H1 (cell line): ENCODE data around the gene MAML3.

Experiments used
- CTCF ChIP-seq, 3 experiments: IDR thresholded peaks; 1 replicate in 2 of 3; 2 replicates in 1 of 3; pipeline versions ENCODE4 v1.5.1 to v1.6.1; 2011; ENCODE audit warnings: low read length in 3 of 3, mild to moderate bottlenecking in 3 of 3, inconsistent platforms in 2 of 3, low read depth in 1 of 3, moderate library complexity in 1 of 3; ENCODE audit not compliant: insufficient read depth in 1 of 3; ENCODE audit errors: control extremely low read depth in 1 of 3
- EGR1 ChIP-seq: IDR thresholded peaks from 2 replicates; pipeline ENCODE4 v1.6.1; 2011; ENCODE audit warnings: low read depth, low read length, borderline replicate concordance
- EP300 ChIP-seq, 2 experiments: IDR thresholded peaks; 1 replicate in 1 of 2; 2 replicates in 1 of 2; pipeline ENCODE4 v1.6.1; 2011 to 2012; ENCODE audit warnings: low read depth in 2 of 2, low read length in 2 of 2, mild to moderate bottlenecking in 2 of 2, borderline replicate concordance in 1 of 2, inconsistent platforms in 1 of 2, moderate library complexity in 1 of 2
- HDAC2 ChIP-seq, 2 experiments: fragments of 300-600 bp in 1 of 2; sonication (generic) in 1 of 2; IDR thresholded peaks; 2 replicates each; pipeline ENCODE4 v1.6.1; 2011 to 2012; ENCODE audit warnings: low read depth in 2 of 2, low read length in 2 of 2, mild to moderate bottlenecking in 2 of 2, moderate library complexity in 2 of 2, borderline replicate concordance in 1 of 2, inconsistent platforms in 1 of 2
- MAFK ChIP-seq: IDR thresholded peaks from 2 replicates; pipeline ENCODE4 v1.6.1; 2012; ENCODE audit warnings: low read depth, mild to moderate bottlenecking, improper control_type of control experiment, low read length
- POLR2A ChIP-seq, 2 experiments: IDR thresholded peaks; 1 replicate in 1 of 2; 2 replicates in 1 of 2; pipeline ENCODE4 v1.6.1; 2011; ENCODE audit warnings: low read depth in 2 of 2, low read length in 2 of 2, mild to moderate bottlenecking in 2 of 2; ENCODE audit errors: control extremely low read depth in 1 of 2
- RBBP5 ChIP-seq: IDR thresholded peaks from 2 replicates; pipeline ENCODE4 v1.7.1; 2012; ENCODE audit warnings: low read depth, mild to moderate bottlenecking, inconsistent platforms, low read length, moderate library complexity, borderline replicate concordance
- SIN3A ChIP-seq, 2 experiments: IDR thresholded peaks in 1 of 2; conservative IDR thresholded peaks in 1 of 2; 2 replicates each; pipeline ENCODE4 v1.6.1; 2011 to 2012; ENCODE audit warnings: low read length in 2 of 2, improper control_type of control experiment in 1 of 2, low read depth in 1 of 2, mild to moderate bottlenecking in 1 of 2
- SP2 ChIP-seq: IDR thresholded peaks from 2 replicates; pipeline ENCODE4 v1.6.1; 2012; ENCODE audit warnings: mild to moderate bottlenecking, low read length, inconsistent platforms

GRCh38 chr4:139857021-139857420, 297.0 kb downstream of the MAML3 start:
- TF ChIP-seq CTCF (IDR thresholded peaks at IDR 0.05; ENCODE audit: control extremely low read depth in 1 of 3, insufficient read depth in 1 of 3, low read depth in 1 of 3, low read length in 3 of 3) (no peak), MAFK (no peak), EGR1 (no peak), SIN3A (conservative IDR thresholded peaks at IDR 0.05 in 1 of 2, IDR thresholded peaks at IDR 0.05 in 1 of 2; ENCODE audit: low read depth in 1 of 2, low read length in 2 of 2) (no peak), POLR2A (IDR thresholded peaks at IDR 0.05; ENCODE audit: control extremely low read depth in 1 of 2, low read depth in 2 of 2, low read length in 2 of 2) (no peak), EP300 (IDR thresholded peaks at IDR 0.05; ENCODE audit: borderline replicate concordance in 1 of 2, low read depth in 2 of 2, low read length in 2 of 2) (no peak), SP2 (no peak), HDAC2 (IDR thresholded peaks at IDR 0.05; ENCODE audit: borderline replicate concordance in 1 of 2, low read depth in 2 of 2, low read length in 2 of 2) (no peak), RBBP5 (no peak)
